Karpas-422 (cell line): ENCODE results near the gene TLE4. TPM values are rescaled to one million over a fixed set of nuclear protein-coding genes. Genes with fewer than 3 reads are reported as not detected.

ENCODE experiments used
- DNase-seq: peaks from one replicate; pipeline ENCODE4 v3.0.0-alpha.2; 2015
- H2AFZ ChIP-seq: fragments of 200-600 bp; sonication (generic); 2 replicates; pipeline ENCODE4 v1.6.1; 2014; ENCODE audit warnings: antibody characterized with exemption, low read length, mixed read lengths
- H3K27ac ChIP-seq: fragments of 200-600 bp; sonication (generic); 2 replicates; pipeline ENCODE4 v1.5.1; 2014; ENCODE audit warnings: mild to moderate bottlenecking, low read length, moderate library complexity
- H3K27me3 ChIP-seq: fragments of 200-600 bp; sonication (generic); 2 replicates; pipeline ENCODE4 v1.6.1; 2014; ENCODE audit warnings: low read length, mixed read lengths
- H3K36me3 ChIP-seq: fragments of 200-600 bp; sonication (generic); 2 replicates; pipeline ENCODE4 v1.6.1; 2014; ENCODE audit warnings: low read length, mixed read lengths; ENCODE audit not compliant: insufficient read depth
- H3K4me1 ChIP-seq: fragments of 200-600 bp; sonication (generic); 2 replicates; pipeline ENCODE4 v1.6.1; 2014; ENCODE audit warnings: mild to moderate bottlenecking, low read length, mixed read lengths
- H3K4me2 ChIP-seq: fragments of 200-600 bp; sonication (generic); 2 replicates; pipeline ENCODE4 v1.6.1; 2014; ENCODE audit warnings: low read length, low read depth, mild to moderate bottlenecking; ENCODE audit not compliant: poor library complexity, severe bottlenecking
- H3K4me3 ChIP-seq: fragments of 200-600 bp; sonication (generic); 2 replicates; pipeline ENCODE4 v1.5.1; 2014; ENCODE audit warnings: mild to moderate bottlenecking, antibody characterized with exemption, low read length, mixed read lengths
- H3K79me2 ChIP-seq: fragments of 200-600 bp; sonication (generic); 2 replicates; pipeline ENCODE4 v1.6.1; 2014; ENCODE audit warnings: mild to moderate bottlenecking, low read length, mixed read lengths
- H3K9ac ChIP-seq: fragments of 200-600 bp; sonication (generic); 2 replicates; pipeline ENCODE4 v1.6.0; 2014; ENCODE audit warnings: low read length
- H3K9me2 ChIP-seq: fragments of 200-600 bp; sonication (generic), shearing (Covaris generic); replicated peaks from 2 replicates; pipeline ENCODE4 v1.6.0; 2014; ENCODE audit warnings: mild to moderate bottlenecking, low read length, moderate library complexity; ENCODE audit not compliant: insufficient read depth
- H3K9me3 ChIP-seq: fragments of 300-700, 200-600 bp; sonication (generic); 2 replicates; pipeline ENCODE4 v1.6.1; 2014; ENCODE audit warnings: low read length, mixed read lengths
- H4K20me1 ChIP-seq: fragments of 200-600 bp; sonication (generic); 2 replicates; pipeline ENCODE4 v1.6.1; 2014; ENCODE audit warnings: mild to moderate bottlenecking, antibody characterized with exemption, low read length, low read depth; ENCODE audit not compliant: insufficient read depth
- total RNA-seq: library from RNA; depleted of rRNA; stranded (reverse); fragments of >200 nt; shearing (Covaris generic); gene quantifications from 2 replicates; pipeline ENCODE4 v1.2.3, GENCODE V29; 2014; ENCODE audit warnings: low replicate concordance

Gene TLE4
- total RNA-seq, 1 experiment from 2014 or later: 65.3 TPM

DNA sequence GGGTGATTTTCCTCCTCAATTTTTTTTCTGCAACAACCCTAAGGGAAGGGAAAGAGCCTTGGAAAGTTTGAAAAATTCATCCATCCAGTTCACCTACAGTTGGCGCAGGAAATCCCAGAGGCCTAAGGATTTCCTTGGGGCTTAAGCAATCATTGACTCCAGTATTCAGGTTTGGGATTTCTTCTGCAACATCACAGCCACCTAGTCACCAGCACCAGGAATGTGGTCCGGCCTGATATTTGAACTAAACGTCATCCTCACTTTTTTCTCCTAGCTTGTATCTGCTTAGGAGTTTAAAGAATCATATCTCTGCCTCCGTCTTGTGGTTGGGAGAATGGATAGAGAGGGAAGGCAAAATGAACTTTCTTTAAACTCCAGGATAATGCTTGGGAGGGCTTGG lies 20.2 kb upstream of the TLE4 start:
- no peak for DNase-seq
- H3K9ac ChIP-seq: no peak overlapping the region
- no peak overlapping the region for H3K4me3 ChIP-seq
- H4K20me1 ChIP-seq: no peaks in the 10 kb centered on the region
- no peak overlapping the region for H2AFZ ChIP-seq
- H3K9me3 ChIP-seq: no peaks in the 10 kb centered on the region
- H3K36me3 ChIP-seq: no peaks in the 10 kb centered on the region
- peaks cover 6% of the 10 kb centered on the region for H3K4me1 ChIP-seq
- H3K79me2 ChIP-seq: no peaks in the 10 kb centered on the region
- H3K27ac ChIP-seq: no peak overlapping the region
- H3K9me2 ChIP-seq: no peaks in the 10 kb centered on the region
- no peaks in the 10 kb centered on the region for H3K27me3 ChIP-seq
- no peak overlapping the region for H3K4me2 ChIP-seq

DNA sequence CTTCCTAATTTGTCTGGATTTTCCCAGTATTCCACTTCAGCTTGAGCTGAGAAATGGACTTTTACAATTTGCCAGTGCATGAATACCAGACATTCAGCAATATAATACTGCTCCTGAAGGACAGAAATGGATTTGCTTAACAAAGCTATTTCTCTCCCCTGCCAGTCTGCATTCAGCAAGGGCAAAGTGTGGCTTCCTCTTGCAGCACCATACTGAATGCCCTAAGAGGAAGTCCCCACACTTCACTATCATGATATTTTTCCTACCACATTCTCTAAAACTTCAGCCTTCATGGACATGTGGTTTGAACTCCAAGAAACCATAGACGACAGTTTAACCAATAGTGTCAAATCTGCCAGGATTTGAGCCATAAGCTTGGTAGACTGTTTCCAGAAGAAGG lies 19.8 kb upstream of the TLE4 start:
- Histone ChIP-seq H3K4me2 (no peak overlapping the region), H3K27ac (no peak overlapping the region), H3K79me2 (no peaks in the 10 kb centered on the region), H3K9ac (no peak overlapping the region), H3K9me3 (no peaks in the 10 kb centered on the region), H3K9me2 (no peaks in the 10 kb centered on the region), H4K20me1 (no peaks in the 10 kb centered on the region), H2AFZ (no peak overlapping the region), H3K4me1 (peaks cover 6% of the 10 kb centered on the region), H3K36me3 (no peaks in the 10 kb centered on the region), H3K27me3 (no peaks in the 10 kb centered on the region), H3K4me3 (no peak overlapping the region)
- DNase-seq: no peak

DNA sequence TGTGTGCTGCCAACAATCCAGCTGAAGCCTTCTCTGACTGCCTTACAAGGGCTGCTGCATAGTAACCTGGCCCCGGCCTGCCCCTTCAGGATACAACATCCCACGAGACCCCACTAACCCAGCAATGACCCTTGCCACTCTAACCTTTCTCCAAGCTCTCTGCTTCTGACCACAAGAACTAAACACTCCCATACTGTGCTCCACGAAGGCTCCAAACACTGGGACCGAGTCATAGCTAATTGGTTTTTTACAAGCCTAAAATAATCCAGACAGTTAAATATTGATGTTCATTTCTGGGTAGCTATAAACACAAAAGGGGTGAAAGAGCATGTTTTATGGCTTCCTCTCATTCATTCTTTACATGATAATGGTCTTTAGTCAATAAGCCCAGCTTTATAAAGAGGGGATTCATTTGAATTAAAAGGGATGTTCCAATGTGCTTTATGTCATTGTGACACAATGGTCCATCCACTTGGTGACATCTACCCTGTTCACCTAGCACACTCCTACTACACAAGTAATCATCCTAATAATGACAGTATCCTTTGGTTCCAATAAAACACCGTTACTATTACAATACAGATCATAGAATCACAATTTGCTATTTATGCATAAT lies 16.2 kb upstream of the TLE4 start:
- peaks cover 6% of the 10 kb centered on the region for H3K4me1 ChIP-seq
- H3K9me3 ChIP-seq: no peaks in the 10 kb centered on the region
- no peak overlapping the region for H3K27ac ChIP-seq
- no peak for DNase-seq
- no peak overlapping the region for H3K4me3 ChIP-seq
- H3K27me3 ChIP-seq: no peaks in the 10 kb centered on the region
- H3K79me2 ChIP-seq: no peaks in the 10 kb centered on the region
- no peak overlapping the region for H3K9ac ChIP-seq
- H4K20me1 ChIP-seq: no peaks in the 10 kb centered on the region
- no peaks in the 10 kb centered on the region for H3K9me2 ChIP-seq
- no peak overlapping the region for H3K4me2 ChIP-seq
- no peak overlapping the region for H2AFZ ChIP-seq
- no peaks in the 10 kb centered on the region for H3K36me3 ChIP-seq

DNA sequence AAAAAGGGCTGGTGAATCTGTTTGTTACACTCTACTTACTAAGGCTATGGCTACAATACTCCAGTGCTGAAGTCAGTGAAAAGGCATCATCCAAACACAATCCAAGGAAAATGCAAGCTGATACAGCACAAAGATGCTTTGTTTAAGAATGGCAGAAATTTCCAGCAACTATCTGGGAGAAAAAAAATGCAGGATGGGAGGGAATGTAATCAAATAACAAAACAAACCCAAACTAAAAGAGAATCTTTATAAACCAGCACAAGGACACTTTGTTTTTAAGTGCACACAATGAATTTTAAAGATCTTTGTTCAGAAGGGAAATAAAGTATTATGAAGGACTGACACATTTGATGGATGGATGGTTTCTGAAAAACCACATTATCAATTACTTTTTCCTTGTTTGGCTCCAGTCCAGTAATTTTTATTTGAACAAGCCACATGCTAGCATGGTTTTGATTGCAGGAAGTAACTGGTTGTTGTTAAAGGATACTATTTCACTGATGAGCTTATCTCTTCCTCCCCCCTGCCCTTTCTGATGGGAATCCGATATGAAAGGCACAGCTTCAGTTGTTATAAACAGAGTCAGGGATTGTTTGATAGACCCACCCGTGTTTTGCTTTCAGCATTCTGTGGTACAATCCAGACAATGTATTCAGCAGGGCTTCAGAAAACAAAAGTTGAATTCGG lies 12.1 kb upstream of the TLE4 start:
- Histone ChIP-seq H3K4me3 (no peak overlapping the region), H3K27ac (no peak overlapping the region), H3K36me3 (no peaks in the 10 kb centered on the region), H3K27me3 (no peaks in the 10 kb centered on the region), H3K9me3 (no peaks in the 10 kb centered on the region), H3K79me2 (no peaks in the 10 kb centered on the region), H3K4me2 (no peak overlapping the region), H3K4me1 (no peaks in the 10 kb centered on the region), H3K9me2 (no peaks in the 10 kb centered on the region), H4K20me1 (no peaks in the 10 kb centered on the region), H3K9ac (no peak overlapping the region), H2AFZ (no peak overlapping the region)
- no peak for DNase-seq

DNA sequence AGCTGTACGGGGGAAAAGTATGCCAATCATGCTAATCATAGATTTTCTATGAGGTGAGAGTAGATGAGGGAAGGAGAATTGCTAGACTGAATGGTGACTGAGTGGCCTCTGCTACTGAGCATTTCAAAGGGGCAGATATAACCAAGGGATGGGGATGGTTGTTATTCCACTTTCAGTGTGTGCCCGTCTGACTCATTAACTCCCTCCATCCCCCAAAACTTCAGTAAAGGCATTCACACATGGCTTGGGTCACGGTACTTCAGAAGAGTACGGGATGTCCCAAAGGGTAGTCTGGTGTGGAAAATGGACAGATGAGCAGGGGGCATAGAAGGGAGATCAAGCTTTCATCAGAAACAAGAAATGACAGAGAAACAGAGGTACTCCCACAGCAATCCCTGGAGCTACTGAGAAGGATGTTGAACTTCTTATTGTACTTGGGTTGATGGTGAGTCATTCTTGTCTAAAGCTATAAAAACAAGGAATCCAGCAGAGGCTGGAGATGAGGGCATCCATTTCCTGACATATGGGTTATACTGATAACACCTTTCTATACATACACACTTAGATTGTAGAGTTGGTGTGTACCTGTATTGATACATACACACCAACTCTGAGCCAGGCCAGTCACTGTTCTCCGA lies 8.9 kb upstream of the TLE4 start:
- Histone ChIP-seq H3K27ac (no peak overlapping the region), H3K9me3 (no peaks in the 10 kb centered on the region), H3K79me2 (no peaks in the 10 kb centered on the region), H3K4me2 (no peak overlapping the region), H3K4me1 (no peaks in the 10 kb centered on the region), H3K9me2 (no peaks in the 10 kb centered on the region), H3K9ac (no peak overlapping the region), H4K20me1 (no peaks in the 10 kb centered on the region), H3K27me3 (no peaks in the 10 kb centered on the region), H2AFZ (no peak overlapping the region), H3K4me3 (no peak overlapping the region), H3K36me3 (no peaks in the 10 kb centered on the region)
- DNase-seq: no peak

DNA sequence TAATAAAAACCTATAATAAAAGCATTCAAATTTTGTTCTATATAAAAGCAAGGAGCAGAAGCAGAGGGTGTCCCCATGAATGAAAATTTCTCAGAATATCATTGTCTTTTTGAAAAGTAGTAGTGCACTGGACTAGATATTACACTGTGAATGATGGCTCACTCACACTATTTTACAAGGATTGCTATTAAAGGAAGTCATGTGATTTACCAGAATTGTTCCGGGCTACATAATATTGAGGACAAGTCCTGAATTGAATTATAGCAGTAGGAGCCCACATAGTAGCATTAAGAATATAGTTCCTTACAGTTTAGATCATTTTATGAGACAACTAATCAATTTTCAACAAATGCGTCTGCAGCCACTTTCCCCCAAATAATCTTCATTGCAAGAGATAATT lies 7.7 kb upstream of the TLE4 start:
- H4K20me1 ChIP-seq: no peaks in the 10 kb centered on the region
- H3K9ac ChIP-seq: no peak overlapping the region
- no peaks in the 10 kb centered on the region for H3K36me3 ChIP-seq
- H3K9me3 ChIP-seq: no peaks in the 10 kb centered on the region
- H3K27ac ChIP-seq: no peak overlapping the region
- no peak for DNase-seq
- H3K4me2 ChIP-seq: no peak overlapping the region
- H3K9me2 ChIP-seq: no peaks in the 10 kb centered on the region
- no peaks in the 10 kb centered on the region for H3K79me2 ChIP-seq
- no peak overlapping the region for H2AFZ ChIP-seq
- peaks cover 11% of the 10 kb centered on the region for H3K4me1 ChIP-seq
- H3K4me3 ChIP-seq: no peak overlapping the region
- no peaks in the 10 kb centered on the region for H3K27me3 ChIP-seq

DNA sequence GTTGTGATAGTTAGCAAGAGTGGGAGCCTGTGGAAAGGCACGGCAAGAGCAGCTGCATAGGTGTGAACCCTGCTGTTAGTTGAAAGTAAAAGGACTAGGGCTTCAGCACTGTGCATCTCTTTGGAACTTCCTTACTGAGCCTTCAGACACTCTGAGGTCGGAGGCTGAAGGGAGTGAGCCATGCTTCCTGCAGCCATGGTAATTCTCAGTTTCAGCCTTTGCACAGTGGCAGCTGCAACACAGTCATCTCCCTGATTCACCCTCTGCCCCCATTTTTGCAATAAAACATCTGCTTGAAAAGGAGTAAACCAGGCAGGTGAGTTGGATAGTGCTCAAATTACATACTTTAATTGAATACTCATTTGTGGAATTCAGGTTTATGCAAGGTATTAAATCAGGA lies 6.5 kb upstream of the TLE4 start:
- Histone ChIP-seq H3K9me3 (no peaks in the 10 kb centered on the region), H3K9me2 (no peaks in the 10 kb centered on the region), H4K20me1 (no peaks in the 10 kb centered on the region), H3K9ac (no peak overlapping the region), H3K27ac (no peak overlapping the region), H3K4me1 (peaks cover 17% of the 10 kb centered on the region), H2AFZ (no peak overlapping the region), H3K4me3 (no peak overlapping the region), H3K27me3 (no peaks in the 10 kb centered on the region), H3K36me3 (no peaks in the 10 kb centered on the region), H3K4me2 (no peak overlapping the region), H3K79me2 (no peaks in the 10 kb centered on the region)
- DNase-seq: no peak

DNA sequence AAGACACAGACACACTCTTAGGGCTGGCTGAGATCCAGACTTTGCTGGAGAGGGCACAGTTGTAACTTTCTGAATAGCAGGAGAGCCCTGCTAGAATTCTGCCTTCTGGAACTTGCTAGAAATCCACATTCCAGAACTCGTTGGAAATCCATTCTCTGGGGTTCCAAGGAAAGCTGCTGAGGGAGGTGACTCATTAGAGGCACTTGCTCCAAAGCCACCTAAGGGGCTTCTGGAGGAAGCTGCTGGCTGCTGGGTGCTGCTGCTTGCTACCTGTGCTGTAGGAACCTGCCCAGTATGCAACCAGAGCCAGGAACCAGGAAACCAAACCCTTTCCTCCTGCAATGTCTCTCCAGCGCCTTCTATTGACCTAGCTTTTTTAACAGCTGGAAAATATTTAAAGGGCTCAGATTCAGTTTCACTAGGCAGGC lies 4.1 kb upstream of the TLE4 start:
- Histone ChIP-seq H3K9me2 (no peaks in the 10 kb centered on the region), H3K27ac (no peak overlapping the region), H3K27me3 (no peaks in the 10 kb centered on the region), H3K9ac (no peak overlapping the region), H3K4me2 (no peak overlapping the region), H3K79me2 (peaks cover 2% of the 10 kb centered on the region), H3K9me3 (no peaks in the 10 kb centered on the region), H3K4me3 (no peak overlapping the region), H2AFZ (no peak overlapping the region), H3K4me1 (peaks cover 17% of the 10 kb centered on the region), H4K20me1 (no peaks in the 10 kb centered on the region), H3K36me3 (no peaks in the 10 kb centered on the region)
- DNase-seq: no peak
